ENCODE data around the gene NR3C1.

NR3C1 gene

GRCh38 chr5:143406408-143406807, 2.9 kb upstream of the NR3C1 start:
- no peak for ATAC-seq
- TF ChIP-seq GLIS3 (CRISPR knock-in tag; IDR thresholded peaks at IDR 0.05) (no peak), ZNF70 (CRISPR knock-in tag; IDR thresholded peaks at IDR 0.05) (no peak)

GRCh38 chr5:143405849-143406098, 2.3 kb upstream of the NR3C1 start:
- no peak for ATAC-seq
- TF ChIP-seq PPARA (CRISPR knock-in tag; IDR thresholded peaks at IDR 0.05; ENCODE audit: borderline replicate concordance) (no peak), TCF4 (CRISPR knock-in tag; IDR thresholded peaks at IDR 0.05; ENCODE audit: borderline replicate concordance) (no peak), ZFP3 (CRISPR knock-in tag; IDR thresholded peaks at IDR 0.05) (no peak), ZC3H10 (CRISPR knock-in tag; IDR thresholded peaks at IDR 0.05) (no peak), POU6F1 (CRISPR knock-in tag; IDR thresholded peaks at IDR 0.05; ENCODE audit: borderline replicate concordance, low read depth) (no peak), CSDC2 (CRISPR knock-in tag; IDR thresholded peaks at IDR 0.05) (no peak), TSHZ2 (CRISPR knock-in tag; IDR thresholded peaks at IDR 0.05) (no peak), BACH2 (CRISPR knock-in tag; IDR thresholded peaks at IDR 0.05; ENCODE audit: borderline replicate concordance) (no peak), ZNF8 (CRISPR knock-in tag; IDR thresholded peaks at IDR 0.05) (no peak), RARB (CRISPR knock-in tag; IDR thresholded peaks at IDR 0.05) (no peak), ESRRG (CRISPR knock-in tag; IDR thresholded peaks at IDR 0.05) (no peak), ZNF565 (CRISPR knock-in tag; conservative IDR thresholded peaks at IDR 0.05; ENCODE audit: low read depth) (no peak), ZFP30 (CRISPR knock-in tag; IDR thresholded peaks at IDR 0.05) (no peak)

GRCh38 chr5:143405063-143405848, 1.8 kb upstream of the NR3C1 start:
- TF ChIP-seq TCF4 (CRISPR knock-in tag; IDR thresholded peaks at IDR 0.05; ENCODE audit: borderline replicate concordance) (peak; percentile 25), RARB (CRISPR knock-in tag; IDR thresholded peaks at IDR 0.05) (peak; percentile 67; the same call in 1 of the 2 replicates), ZFP3 (CRISPR knock-in tag; IDR thresholded peaks at IDR 0.05) (peak; percentile 90), OSR1 (CRISPR knock-in tag; IDR thresholded peaks at IDR 0.05) (peak; percentile 89; the same call in 1 of the 2 replicates), ZNF8 (CRISPR knock-in tag; IDR thresholded peaks at IDR 0.05) (peak; percentile 81), ESRRG (CRISPR knock-in tag; IDR thresholded peaks at IDR 0.05) (no peak), TSHZ2 (CRISPR knock-in tag; IDR thresholded peaks at IDR 0.05) (peak; percentile 98), ARNTL (CRISPR knock-in tag; IDR thresholded peaks at IDR 0.05; ENCODE audit: borderline replicate concordance, low read depth) (no peak), ZFP30 (CRISPR knock-in tag; IDR thresholded peaks at IDR 0.05) (no peak; the same call in 1 of the 2 replicates), SNAI2 (CRISPR knock-in tag; IDR thresholded peaks at IDR 0.05) (peak; percentile 98), POU6F1 (CRISPR knock-in tag; IDR thresholded peaks at IDR 0.05; ENCODE audit: borderline replicate concordance, low read depth) (peak; percentile 68; the same call in 1 of the 2 replicates), ISL1 (CRISPR knock-in tag; IDR thresholded peaks at IDR 0.05) (no peak; the same call in 1 of the 2 replicates), CSDC2 (CRISPR knock-in tag; IDR thresholded peaks at IDR 0.05) (peak; percentile 97; the same call in 1 of the 2 replicates), ZNF565 (CRISPR knock-in tag; conservative IDR thresholded peaks at IDR 0.05; ENCODE audit: low read depth) (peak; percentile 93), ZC3H10 (CRISPR knock-in tag; IDR thresholded peaks at IDR 0.05) (peak; percentile 82), PATZ1 (CRISPR knock-in tag; IDR thresholded peaks at IDR 0.05; ENCODE audit: borderline replicate concordance) (peak; percentile 34; the same call in 1 of the 2 replicates), CREB5 (CRISPR knock-in tag; IDR thresholded peaks at IDR 0.05; ENCODE audit: low read depth) (peak; percentile 18; the same call in 1 of the 2 replicates)
- ATAC-seq, result peak; percentile 56

Data from SK-N-SH treated with all-trans-retinoic acid at 6 μM for 48 hours (cell line).